ENCODE measurements around the gene INTS13.
"Not testable (repeated sequence)": the region's sequence is repeated elsewhere in the genome, so short reads cannot be mapped to it uniquely, and the experiment has no call there.

The INTS13 gene

DNA sequence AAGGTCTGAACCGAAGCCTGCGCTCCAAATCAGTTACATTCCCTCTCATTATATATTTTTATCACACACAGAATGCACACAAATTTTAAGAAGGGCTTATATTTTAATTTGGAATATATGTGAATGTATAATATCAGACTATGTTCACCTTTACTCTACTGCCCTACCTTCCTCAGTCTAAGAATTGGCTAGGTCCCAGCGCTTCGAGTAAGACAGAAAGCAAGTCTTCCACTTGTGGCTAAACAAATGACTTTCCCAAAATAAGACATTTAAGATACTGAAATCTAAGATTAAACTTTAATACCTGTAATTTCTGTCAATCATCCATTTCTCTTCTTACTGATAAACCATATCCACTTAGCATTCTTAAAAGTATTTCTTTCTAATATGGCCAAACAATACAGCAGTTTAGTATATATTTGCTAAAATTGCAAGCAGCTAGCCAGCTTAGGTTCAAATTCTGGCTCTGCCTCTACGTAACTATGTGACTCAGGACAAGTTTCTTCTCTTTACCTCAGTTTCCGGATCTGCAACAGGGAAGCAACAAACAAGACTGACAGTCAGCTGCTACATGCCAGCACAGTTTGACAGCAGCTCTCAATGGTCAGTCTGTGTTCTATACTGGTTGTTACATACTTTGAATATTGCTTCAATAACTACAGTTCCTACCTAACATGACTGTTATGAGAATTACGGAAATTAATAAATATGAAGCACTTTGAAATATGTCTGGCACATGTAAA lies 2.0 kb downstream of the INTS13 start:
- no peak for DNase-seq

DNA sequence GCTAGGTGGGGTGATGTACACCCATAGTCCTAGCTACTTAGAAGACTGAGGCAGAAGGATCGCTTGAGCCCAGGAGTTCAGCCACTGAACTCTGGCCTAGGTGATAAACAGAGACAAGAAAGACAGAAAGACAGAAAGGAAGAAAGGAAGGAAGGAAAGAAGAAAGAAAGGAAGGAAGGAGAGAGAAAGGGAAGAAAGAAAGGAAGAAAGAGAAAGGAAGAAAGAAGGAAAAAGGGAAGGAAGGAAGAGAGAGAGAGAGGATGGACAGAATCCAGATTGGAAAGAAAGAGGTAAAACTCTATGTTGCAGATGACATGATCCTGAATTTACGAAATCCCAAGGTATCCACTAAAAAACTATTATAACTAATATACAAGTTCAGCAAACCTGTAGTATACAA lies 8.2 kb downstream of the INTS13 start:
- DNase-seq: no peak

GRCh38 chr12:26928661-26929060 lies 9.1 kb downstream of the INTS13 start:
- DNase-seq: no peak

DNA sequence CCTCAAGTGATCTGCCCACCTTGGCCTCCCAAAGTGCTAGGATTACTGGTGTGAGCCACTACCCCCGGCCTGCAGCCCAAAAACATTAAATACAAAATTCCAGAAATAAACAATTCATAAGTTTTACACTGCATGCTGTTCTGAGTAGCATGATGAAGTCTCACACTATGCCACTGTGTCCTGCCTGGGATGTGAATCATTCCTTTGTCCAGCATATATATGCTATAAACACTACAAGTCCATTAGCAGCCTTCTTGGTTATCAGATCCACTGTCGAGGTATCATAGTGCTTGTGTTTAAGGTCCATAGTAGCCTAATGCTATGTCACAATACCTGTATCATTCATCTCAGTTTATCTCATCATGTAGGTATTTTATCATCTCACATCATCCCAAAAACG lies 15.9 kb downstream of the INTS13 start:
- DNase-seq: no peak

DNA sequence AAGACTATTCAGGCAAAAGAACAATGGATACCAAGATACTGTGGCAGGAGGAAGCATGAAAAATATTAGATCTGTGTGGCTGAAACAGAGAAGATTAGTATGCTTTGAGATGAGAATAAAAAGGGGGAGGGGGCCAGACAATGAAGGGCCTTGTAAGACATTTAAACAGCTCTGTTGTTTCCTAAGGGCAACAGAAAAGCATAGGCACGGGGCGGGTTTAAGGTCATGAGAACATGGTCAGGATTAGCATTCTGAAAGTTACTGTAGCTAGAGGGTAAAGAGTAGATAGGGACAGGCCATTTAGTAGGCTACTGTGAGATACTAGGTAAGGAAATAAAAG lies 18.6 kb downstream of the INTS13 start:
- no peak for DNase-seq

DNA sequence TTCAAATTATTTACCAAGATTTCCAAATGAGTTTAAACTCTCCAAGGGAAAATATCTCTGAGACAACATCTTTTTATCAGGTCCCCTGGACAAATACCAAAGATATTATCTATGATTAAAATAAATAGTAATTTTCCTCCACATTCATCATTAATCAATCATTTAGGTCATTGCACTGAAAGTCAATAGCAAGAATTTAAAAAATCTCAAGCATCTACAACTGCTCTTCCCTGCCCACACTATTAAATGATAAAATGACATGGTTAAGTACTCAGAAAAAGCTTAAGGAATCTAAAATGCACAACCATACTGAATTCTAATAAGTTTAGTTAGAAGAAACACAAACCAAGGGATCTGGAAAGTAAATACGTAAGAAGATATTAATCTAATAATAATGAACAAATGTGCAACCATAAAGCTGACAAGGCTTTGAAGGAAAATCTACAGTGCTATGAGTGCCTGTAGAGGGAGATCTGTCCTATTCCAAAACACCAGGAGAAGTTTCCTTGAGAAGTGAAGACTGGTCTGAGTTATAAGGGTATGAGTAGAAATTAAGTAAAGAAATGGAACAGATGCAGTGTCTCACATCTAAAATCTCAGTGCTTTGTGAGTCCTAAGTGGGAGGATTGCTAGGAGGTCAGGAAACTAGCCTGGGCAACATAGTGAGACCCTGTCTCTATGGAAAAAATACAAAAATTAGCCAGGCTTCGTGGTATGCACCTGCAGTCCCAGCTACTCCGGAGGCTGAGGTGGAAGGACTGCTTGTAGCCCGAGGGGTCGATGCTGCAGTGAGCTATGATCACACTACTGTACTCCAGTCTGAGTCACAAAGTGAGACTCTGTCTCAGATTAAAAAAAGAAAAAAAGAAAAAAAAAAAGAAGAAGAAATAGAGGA lies 19.2 kb downstream of the INTS13 start:
- peak; percentile 12 for DNase-seq

DNA sequence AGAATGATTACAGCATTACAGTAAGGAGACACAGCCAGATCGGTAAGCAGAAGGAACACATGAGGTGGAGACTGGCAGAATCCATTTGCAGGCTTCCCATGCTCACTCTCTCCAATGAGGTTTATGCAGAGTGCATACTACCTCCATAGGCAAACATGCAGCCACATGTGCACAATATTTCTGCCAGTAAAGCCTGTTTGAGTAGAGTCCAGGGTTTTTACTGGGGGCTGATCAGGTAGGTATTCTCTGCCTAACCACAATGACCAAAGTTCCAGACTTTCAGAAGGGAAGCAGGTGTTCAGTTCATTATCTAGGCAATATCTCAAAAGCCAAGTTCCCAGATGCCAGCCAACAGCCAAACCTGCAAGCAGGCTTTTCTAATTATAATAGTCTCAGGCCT lies 31.1 kb downstream of the INTS13 start:
- no peak for DNase-seq

DNA sequence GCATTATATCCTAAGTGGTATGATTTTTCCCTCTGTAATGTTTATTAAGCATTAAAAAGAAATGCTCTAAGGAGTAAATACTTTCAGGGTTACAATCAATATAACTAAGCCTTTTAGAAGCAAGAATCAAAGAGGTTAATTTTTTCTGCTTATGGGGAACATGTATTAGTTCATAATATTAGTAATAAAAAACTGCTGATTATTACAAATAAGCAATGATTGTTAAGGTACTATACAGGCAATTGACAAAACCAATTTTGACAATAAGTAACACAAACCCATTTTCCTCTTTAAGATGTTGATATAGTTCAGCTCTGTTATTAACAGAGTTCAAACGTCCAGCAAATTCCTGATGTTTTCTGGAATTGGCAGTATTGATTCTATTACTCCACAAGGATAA lies 31.8 kb downstream of the INTS13 start:
- DNase-seq: no peak

DNA sequence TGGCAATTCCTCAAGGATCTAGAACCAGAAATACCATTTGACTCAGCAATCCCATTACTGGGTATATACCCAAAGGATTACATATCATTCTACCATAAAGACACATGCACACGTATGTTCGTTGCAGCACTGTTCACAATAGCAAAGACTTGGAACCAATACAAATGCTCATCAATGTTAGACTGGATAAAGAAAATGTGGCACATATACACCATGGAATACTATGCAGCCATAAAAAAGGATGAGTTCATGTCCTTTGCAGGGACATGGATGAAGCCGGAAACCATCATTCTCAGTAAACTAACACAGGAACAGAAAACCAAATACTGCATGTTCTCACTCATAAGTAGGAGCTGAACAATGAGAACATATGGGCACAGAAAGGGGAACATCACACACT lies 34.4 kb downstream of the INTS13 start:
- not testable (repeated sequence) for DNase-seq

DNA sequence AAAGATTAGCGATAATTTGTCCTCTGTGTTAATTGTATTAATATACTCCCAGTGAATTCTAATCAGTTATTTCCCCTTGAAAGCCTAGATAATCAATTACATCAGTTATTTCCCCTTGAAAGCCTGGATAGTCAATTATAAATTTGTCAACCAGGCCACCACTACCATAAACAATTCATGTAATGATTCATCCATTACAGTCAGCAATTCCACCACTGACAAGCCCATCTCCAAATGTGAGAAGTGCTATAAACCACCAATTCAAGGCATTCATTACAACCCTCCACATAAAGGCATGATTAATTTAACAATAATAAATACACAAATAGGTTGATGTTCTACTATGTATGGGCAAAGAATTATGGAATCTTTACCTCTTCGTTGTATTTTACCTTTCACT lies 40.9 kb downstream of the INTS13 start:
- no peak for DNase-seq

- DNase-seq: no peak
Observed at GRCh38 chr12:26895672-26896071, 42.1 kb downstream of the INTS13 start.

DNA sequence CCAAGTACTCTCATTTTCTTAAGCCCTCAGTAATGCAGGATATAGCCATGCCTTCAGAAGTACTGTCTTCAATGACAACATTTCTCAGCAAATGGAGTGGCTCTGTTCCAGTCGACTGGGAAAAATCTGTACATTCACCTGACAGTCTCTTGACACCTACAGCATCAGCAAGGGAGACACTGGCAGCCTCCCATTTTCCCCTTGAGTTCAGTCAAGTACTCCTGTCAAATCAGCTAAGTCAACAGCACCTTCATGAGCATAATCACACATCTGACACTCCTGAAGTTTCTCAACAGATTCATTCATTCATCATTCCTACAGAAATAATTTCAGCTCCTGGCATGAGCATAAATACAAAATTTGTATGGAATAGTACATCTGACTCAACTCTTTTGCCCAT lies 46.1 kb downstream of the INTS13 start:
- DNase-seq: no peak

DNA sequence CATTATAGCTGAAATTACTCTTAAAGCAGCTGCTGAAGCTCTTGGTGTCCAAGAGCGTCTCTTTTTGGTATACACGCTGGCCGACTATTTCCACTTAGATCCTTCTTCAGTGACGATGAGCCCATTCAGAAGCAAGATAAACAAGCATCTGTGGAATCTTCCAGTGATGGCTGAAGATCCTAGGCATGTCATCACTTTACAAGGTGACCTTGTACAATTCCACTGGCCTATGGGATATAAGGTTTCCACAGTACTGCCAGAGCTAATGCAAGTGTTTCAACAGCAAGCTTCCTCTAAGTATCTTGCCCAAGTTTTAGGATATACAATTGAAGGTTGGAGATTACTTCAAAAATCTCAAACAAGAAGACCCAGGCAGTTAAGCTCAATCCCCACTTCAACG lies 47.0 kb downstream of the INTS13 start:
- no peak for DNase-seq

DNA sequence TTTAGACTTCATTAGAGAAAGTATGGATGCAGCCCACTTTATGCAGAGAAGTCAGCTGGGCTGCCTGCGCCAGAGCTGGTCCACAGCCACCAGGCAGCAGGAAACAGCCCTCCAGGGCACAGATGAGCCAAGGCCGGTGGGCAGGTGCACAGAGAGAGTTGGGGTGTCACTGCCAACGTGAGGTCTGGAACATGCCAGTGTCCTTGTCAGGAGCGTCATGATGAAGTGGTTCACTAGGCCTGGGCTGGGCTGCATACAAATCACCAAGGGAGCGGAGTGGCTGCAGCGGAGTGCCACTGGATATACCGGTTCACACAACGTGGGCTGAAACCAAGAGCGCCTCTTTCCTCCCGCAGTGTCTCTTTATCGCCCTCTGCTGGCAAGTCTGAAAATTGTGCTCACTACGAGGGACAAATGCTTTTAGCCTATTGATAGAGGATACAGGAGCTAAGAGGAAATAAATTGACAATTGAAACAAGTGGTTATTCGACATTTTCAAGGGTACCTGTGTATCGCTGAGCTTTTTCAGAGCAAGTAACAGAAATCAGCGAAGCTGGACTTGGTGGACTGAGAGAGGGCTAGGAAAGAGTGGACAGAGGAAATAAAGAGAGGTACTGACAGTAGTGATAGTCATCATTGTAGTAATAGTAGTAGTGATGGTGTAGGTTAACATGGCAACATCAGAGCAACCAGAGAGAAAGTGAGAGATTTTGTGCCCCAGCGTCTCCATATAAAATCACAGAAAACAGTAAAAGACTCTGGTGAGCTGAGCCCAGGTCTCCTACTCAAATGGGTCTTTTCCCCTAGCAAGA lies 52.8 kb downstream of the INTS13 start:
- DNase-seq: peak; percentile 75

DNA sequence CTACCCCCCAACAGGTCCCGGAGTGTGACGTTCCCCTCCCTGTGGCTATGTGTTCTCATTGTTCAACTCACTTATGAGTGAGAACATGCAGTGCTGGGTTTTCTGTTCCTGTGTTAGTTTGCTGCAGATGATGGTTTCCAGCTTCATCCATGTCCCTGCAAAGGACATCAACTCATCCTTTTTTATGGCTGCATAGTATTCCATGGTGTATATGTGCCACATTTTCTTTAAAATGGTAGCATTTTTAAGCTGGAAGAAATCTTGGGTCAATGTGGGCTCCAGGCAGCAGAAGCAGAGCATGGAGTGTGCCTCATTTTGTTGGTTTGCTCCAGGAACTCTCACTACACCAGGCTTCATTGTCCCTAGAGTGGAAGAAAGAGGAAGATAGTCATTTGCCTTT lies 57.2 kb downstream of the INTS13 start:
- DNase-seq: no peak

GRCh38 chr12:26878661-26879119 lies 59.1 kb downstream of the INTS13 start:
- DNase-seq: no peak

DNA sequence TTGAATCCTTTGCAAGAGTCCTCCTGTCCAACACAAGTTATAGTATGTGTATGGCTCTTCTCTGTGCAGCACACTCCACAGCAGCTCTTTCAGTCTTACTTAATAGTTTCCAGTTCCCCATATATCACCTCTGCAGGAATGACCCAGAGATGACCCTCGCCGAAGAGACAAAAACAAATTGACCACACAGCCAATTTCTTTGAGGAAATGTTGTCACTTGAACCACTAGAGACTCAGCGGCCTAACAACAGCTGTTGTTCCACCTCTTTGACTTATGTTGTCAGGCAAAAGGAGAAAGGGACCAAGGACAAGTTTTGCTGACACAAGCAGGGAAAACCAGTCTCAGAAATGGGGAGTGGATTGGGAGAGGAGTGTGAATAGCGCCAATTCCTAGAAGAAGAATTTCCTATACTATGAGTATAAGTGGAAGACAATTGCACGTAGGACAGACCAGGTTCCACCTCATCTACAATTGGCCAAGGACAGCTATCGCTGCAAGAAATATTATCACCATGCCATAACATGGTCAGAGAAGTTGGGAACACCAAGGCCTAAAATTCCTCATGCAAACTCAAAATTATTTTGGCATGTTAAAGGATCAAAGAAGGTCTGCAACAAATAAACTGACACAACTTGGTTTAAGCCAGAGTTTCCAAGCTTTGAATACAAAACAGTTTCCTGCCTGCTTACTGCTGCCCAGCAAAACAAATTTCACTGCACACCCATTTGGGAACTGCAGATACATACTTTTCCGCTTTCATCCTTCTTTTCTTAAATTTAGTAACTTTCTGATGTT lies 63.1 kb downstream of the INTS13 start:
- DNase-seq: no peak

DNA sequence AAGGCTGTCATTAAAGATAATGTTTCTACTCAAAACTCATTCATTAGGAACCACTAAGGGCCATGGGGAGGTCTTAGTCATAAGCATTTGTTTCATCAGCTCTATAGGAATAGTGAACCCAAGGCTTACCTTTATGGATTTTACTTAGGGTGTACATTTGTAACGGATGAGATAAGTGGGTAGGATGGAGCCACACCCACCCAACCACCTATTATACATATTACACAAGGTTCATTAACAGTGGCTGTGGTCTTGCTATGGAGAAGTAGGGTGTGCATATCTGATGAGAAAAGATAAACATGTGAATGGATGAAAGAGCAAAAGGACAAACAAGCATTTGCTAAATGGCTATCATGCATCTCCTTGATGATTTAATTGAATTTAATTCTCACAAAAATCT lies 65.2 kb downstream of the INTS13 start:
- DNase-seq: no peak

- no peak for DNase-seq
Observed at GRCh38 chr12:26871985-26872384, 65.8 kb downstream of the INTS13 start.

DNA sequence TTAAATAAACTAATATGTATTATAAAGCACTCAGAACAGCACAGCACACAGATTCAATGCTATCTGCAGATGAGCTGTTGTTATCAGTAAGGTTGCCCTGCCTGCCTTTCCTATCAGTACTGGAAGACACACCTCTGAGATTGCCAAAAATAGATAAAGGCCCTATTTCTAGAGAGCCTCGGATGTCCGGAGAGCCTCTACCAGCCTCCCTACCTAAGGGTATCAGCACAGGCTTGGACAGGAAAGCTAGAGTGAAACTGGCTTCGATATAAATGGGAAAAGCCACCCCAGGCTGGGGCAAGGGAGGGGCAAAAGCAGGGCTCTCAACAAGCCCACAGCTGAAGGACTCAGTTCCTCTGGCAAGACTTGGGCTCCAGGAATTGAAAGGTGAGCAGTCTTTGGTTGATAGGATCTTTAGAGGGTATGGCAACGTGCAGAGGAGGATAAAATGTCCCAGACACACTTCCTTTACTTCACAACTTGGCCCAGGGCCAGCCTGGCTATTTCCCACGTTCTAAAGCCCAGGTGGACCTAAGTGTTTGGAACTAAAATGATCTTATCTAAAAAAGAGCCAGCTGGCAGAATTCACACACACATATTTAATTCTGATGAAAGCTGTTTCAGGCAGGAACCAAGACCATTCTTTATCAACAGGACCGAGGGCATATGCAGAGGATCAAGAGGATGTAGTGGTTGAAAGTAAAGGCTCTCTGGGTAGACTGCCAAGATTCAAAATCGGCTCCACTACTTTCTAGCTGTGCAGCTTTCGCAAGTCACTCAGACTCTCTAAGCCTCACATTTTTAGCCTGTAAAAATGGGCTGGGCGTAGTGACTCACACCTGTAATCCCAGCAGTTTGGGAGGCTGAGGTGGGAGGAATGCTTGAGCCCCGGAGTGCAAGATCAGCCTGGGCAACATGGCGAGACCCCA lies 67.0 kb downstream of the INTS13 start:
- peak; percentile 48 for DNase-seq

- DNase-seq: no peak
Observed at GRCh38 chr12:26869908-26870459, 67.8 kb downstream of the INTS13 start.
